Ammon's horn (tissue), 1 donor: ENCODE measurements around the gene RNF223.
"Not testable (repeated sequence)": the region's sequence is repeated elsewhere in the genome, so short reads cannot be mapped to it uniquely, and the experiment has no call there.

Source experiments
- DNase-seq: peaks from one replicate; pipeline ENCODE4 v3.0.0-alpha.2; 2016; ENCODE audit warnings: low spot score

Gene RNF223

DNA sequence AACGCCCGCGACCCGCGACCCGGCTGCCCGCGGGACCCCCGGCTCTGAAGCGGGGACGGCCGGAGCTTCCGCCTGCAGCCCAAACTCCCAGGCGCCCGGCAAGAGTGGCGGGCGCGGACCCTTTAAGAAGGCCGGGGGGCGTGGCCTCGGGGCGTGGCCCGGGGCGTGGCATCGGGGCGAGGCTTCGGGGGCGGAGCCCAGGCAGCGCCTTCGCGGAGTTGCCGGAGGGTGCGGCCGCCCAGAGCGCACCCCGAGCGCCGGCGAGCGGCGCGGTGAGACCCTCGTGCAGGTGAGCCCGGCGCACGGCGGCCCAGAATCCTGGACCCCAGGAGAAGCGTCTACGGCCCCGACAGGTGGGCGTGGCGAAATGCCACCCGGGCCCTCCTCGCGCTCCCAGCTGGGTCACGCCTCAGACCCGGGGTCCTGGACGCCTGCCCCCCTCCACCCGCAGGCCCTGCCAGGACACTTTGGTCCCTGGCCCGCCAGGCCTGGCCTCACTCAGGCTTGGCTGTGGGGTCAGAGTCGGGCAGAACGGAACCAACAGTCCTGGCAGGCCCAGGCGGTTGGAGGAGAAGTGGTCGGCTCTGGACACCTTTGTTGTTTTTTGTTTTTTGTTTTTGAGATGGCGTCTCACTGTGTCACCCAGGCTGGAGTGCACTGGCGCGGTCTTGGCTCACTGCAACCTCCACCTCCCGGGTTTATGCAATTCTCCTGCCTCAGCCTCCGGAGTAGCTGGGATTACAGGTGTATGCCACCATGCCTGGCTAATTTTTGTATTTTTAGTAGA lies 14.4 kb downstream of the RNF223 start:
- DNase-seq, result peak; percentile 71

DNA sequence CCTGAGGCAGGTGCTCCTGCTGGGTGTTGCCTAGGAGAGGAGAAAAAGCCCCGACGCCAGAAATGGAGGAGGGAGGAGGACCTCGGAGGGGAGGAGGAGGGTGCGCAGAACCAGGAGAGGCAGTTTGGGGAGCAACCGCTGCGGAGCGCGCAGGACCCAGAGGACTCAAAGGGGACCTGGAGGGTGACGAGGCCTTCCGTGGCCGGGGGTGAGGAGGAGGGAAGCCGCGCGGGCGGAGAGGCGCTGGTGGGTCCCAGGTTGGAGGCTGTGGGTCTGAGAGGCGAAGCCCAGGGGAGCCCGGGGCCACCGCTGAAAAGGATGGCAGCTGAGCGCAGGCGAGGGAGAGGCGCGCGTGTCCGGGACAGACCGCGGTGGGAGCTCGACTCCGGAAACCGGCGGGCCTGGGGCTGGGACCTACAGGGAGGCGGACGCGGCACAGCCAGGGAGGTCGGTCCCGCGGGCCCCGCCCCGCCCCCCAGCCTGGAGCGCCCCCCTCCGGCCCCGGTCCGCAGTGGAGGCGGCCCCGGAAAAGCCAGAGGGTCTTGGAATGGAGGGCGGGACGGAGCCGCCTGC lies 15.1 kb downstream of the RNF223 start:
- DNase-seq, result no peak

DNA sequence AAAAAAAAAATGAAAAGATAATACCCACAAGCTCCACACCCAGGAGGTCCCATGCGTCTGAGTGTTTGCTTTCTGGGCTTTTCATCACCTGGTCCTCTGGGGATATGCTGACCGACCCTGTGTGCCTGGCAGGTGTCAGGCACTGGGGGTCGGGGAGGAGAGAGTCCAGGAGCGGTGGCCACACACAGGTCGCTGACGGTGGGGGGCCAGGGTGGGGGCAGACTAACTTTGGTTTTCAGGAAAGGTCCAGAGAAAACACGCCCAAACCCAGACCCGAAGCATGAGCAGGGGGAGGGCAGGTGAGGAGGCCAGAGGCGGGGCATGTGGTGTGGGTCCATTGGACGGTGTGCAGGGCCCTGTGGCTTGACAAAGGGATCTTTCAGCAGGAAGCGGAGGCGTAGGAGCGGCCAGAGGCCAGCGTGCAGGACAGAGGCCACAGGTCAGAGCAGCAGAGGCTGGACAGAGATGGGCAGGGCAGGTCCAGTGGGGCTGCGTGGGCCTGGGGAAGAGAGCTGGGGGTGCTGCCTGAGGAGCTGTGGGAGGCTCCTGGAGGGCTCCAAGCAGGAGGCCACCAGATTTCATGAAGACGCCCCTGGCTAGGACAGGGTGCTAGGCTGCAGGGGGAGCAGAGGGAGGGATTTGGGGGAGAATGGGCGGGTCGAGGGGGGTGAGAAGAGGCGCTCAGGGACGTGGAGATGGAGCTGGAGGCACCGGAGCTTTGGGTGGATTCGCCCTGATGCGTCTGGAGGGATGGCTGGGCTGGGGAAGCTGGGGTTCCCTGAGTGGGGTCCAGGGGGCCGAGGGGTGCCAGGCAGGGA lies 15.8 kb downstream of the RNF223 start:
- DNase-seq, result no peak

DNA sequence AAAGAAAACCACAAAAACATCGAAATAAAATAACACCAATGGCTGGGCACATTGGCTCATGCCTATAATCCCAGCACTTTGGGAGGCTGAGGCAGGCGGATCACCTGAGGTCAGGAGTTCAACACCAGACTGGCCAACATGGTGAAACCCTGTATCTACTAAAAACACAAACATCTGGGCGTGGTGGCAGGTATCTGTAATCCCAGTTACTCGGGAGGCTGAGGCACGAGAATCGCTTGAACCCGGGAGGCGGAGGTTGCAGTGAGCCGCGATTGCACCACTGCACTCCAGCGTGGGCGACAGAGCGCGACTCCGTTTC lies 16.4 kb downstream of the RNF223 start:
- DNase-seq, result not testable (repeated sequence)

DNA sequence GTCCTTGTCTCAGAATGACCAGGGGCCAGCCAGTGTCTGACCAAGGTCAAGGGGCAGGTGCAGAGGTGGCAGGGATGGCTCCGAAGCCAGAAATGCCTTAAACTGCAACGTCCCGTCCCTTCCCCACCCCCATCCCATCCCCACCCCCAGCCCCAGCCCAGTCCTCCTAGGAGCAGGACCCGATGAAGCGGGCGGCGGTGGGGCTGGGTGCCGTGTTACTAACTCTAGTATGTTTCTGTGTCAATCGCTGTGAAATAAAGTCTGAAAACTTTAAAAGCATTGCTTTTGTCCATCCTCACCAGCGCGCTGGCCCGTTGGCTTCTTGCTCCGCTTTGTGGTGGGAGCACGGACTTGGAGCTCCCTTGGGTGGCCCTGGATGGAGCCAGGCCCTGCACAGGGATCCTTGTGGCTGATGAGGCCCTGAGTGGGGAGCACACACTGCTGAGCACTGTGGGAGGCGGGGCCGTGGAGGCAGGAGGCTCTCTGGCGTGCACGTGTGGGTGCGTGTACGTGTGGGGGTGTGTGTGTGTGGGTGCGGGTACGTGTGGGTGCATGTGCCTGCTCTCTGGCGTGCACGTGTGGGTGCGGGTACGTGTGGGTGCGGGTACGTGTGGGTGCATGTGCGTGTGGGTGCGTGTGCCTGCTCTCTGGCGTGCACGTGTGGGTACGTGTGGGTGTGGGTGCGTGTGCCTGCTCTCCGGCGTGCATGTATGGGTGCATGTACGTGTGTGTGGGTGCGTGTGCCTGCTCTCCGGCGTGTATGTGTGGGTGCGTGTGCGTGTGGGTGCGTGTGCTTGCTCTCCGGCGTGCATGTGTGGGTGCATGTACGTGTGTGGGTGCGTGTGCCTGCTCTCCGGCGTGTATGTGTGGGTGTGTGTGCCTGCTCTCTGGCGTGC lies 18.0 kb downstream of the RNF223 start:
- no peak for DNase-seq

DNA sequence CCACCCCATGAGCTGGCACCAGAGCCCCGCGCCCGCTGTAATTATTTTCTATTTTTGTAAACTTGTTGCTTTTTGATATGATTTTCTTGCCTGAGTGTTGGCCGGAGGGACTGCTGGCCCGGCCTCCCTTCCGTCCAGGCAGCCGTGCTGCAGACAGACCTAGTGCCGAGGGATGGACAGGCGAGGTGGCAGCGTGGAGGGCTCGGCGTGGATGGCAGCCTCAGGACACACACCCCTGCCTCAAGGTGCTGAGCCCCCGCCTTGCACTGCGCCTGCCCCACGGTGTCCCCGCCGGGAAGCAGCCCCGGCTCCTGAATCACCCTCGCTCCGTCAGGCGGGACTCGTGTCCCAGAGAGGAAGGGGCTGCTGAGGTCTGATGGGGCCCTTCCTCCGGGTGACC lies 19.1 kb downstream of the RNF223 start:
- no peak for DNase-seq

DNA sequence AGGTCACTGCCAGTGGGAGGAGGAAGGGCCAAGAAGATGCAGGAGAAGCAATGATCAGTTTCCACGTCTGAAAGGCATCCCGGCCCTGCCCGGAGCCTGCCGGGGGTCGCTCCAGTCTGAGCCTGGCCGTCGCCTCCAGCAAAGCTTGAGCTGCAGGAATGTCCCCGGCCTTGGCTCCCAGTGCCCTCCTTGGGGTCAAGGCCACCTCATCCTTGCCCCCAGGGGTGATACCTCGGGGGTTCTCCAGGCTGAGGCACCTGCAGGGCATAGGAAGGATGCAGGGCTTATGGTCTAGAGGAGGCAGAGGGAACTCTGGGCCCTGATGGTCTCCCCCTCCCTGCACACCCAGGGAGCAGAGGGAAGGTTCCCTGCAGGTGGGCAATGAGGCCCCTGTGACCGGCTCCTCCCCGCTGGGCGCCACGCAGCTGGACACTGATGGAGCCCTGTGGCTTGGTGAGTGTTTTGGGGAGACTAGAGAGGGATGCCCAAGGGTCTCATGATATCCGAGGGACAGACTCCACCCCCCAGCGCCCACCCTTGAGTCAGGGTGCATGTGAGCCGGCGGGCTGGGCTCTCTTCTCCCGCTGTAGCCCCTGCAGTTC lies 19.9 kb downstream of the RNF223 start:
- no peak for DNase-seq

DNA sequence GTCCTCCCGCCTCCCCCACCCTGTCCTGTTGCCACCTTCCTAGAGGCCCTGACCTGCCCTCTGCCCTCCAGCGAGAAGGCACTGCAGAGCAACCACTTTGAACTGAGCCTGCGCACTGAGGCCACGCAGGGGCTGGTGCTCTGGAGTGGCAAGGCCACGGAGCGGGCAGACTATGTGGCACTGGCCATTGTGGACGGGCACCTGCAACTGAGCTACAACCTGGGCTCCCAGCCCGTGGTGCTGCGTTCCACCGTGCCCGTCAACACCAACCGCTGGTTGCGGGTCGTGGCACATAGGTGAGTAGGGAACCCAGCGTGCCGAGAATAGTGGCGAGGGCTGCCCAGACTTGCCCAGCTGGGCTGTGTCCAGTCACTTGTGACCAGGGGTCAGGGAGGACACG lies 20.4 kb downstream of the RNF223 start:
- no peak for DNase-seq

DNA sequence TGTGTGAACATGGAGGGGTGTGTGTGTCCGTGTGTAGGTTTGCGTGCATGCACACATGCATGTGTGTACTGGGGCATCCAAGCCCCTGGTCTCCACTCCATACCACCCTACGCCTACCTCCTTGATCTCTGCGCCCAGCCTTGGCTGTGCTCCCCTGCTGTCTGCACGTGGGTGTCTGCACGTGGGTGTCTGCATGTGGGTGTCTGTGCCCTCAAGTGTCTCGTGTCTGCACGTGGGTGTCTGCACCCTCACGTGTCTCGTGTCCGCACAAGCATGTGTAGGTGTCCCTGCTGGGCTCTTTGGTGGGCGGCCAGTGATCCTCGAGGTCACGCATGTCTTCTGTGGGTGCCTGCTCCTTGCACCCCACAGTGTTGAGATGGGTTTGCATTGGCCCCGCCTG lies 21.1 kb downstream of the RNF223 start:
- DNase-seq, result no peak

DNA sequence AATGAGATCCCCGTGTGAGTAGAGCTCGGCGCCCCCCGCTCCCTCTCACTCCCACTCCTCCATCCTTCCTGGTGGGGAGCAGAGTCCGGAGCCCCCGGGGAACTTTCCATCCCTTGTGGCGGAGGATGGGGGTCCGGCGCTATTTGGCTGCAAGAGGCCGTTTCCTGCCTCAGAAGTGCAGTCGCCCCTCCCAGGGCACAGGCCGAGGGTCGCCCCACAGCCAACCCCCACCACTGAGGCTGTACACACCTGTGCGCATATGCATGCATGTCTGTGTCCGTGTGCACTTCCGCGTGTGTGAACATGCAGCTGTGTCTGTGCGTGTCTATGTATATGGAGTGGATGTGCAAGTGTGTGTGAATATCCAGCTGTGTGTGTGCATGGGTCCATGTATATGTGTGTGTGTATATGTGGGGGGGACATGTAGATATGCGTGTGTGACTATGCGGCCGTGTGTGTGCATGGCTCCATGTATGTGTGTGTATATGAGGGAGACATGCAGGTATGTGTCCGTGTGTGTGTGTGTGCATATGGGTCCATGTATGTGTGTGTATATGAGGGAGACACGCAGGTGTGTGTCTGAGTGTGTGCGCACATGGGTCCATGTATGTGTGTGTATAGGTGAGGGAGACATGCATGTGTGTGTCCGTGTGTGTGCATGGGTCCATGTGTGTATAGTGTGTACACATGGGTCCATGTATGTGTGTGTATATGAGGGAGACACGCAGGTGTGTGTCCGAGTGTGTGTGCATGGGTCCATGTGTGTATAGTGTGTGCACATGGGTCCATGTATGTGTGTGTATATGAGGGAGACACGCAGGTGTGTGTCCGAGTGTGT lies 21.9 kb downstream of the RNF223 start:
- DNase-seq, result no peak

DNA sequence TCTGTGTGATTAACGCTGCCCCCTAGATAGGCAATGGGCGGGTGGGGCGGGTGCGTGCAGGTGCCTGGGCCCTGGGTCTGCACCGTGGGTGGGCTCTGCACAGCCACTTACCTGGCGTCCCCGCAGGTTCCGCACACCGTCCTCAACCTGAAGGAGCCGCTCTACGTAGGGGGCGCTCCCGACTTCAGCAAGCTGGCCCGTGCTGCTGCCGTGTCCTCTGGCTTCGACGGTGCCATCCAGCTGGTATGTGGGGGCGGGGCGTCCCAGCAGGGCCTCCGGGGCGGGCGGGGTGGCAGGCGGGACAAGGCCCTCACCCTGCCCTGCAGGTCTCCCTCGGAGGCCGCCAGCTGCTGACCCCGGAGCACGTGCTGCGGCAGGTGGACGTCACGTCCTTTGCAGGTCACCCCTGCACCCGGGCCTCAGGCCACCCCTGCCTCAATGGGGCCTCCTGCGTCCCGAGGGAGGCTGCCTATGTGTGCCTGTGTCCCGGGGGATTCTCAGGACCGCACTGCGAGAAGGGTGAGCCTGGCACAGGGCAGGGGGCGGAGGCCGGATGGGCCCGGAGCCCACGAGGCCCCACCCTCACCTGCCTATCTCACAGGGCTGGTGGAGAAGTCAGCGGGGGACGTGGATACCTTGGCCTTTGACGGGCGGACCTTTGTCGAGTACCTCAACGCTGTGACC lies 22.8 kb downstream of the RNF223 start:
- no peak for DNase-seq

DNA sequence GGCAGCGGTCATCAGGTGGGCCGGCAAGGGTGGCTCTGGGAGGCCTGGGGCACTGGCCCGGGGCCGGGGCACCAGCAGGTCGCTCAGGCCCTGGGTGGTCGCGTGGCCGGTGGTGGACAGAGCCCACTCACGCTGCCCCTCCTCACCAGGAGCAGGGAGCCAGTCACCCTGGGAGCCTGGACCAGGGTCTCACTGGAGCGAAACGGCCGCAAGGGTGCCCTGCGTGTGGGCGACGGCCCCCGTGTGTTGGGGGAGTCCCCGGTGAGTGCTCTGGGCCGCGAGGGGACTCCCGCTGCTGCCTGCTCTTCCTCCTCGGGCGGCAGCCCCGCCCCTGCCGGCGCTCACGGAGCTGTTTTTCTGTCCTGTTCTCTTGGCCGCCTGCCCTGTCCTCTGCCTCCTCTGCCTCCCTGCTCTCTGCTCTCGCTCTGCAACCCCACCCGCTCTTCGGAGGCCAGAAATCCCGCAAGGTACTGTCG lies 23.5 kb downstream of the RNF223 start:
- DNase-seq, result no peak

DNA sequence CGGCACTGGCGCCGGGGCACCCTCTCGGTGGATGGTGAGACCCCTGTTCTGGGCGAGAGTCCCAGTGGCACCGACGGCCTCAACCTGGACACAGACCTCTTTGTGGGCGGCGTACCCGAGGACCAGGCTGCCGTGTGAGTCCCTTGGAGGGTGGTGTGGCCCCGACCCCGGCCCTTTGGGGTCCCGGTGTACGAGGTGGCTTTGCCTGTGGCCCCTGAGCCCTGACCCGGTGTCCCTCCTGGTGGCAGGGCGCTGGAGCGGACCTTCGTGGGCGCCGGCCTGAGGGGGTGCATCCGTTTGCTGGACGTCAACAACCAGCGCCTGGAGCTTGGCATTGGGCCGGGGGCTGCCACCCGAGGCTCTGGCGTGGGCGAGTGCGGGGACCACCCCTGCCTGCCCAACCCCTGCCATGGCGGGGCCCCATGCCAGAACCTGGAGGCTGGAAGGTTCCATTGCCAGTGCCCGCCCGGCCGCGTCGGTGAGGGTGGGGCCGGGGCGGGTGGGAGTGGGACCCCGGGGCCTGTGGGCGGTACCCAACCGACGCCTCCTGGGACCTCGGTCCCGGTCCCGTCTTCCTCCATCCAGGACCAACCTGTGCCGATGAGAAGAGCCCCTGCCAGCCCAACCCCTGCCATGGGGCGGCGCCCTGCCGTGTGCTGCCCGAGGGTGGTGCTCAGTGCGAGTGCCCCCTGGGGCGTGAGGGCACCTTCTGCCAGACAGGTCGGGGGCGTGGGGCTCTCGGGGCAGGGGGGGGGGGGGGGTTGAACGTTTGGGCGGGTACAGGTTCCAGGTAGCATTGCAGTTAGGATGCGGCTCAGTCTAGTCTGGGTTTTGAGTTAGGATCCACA lies 24.6 kb downstream of the RNF223 start:
- no peak for DNase-seq

DNA sequence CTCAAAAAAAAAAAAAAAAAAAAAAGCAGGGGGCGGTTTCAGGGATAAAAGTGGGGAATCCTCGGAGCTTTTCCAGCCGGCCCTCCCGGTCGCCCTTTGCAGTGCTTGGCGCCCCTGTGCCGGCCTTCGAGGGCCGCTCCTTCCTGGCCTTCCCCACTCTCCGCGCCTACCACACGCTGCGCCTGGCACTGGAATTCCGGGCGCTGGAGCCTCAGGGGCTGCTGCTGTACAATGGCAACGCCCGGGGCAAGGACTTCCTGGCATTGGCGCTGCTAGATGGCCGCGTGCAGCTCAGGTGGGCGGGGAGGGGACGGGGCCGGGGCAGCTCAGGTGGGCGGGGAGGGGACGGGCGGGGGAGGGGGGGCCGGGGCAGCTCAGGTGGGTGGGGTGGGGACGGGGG lies 25.3 kb downstream of the RNF223 start:
- no peak for DNase-seq

DNA sequence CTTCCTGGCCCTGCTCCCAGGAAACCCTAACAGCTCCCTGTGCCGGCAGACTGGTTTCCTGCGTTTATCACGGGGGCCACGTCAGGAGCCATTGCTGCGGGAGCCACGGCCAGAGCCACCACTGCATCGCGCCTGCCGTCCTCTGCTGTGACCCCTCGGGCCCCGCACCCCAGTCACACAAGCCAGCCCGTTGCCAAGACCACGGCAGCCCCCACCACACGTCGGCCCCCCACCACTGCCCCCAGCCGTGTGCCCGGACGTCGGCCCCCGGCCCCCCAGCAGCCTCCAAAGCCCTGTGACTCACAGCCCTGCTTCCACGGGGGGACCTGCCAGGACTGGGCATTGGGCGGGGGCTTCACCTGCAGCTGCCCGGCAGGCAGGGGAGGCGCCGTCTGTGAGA lies 26.1 kb downstream of the RNF223 start:
- DNase-seq, result no peak

DNA sequence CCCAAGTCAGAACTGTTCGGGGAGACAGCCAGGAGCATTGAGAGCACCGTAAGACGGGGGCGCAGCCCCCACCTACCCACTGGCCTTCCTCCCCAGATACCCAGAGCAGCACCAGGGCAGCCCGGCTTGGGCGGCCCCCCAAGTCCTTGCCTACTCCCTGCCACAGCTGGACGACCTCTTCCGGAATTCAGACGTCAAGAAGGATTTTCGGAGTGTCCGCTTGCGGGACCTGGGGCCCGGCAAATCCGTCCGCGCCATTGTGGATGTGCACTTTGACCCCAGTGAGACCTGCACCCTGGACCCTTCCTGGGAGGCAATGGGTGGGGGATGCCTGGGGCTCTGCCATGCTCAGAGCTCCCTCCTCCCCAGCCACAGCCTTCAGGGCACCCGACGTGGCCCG lies 26.7 kb downstream of the RNF223 start:
- no peak for DNase-seq

DNA sequence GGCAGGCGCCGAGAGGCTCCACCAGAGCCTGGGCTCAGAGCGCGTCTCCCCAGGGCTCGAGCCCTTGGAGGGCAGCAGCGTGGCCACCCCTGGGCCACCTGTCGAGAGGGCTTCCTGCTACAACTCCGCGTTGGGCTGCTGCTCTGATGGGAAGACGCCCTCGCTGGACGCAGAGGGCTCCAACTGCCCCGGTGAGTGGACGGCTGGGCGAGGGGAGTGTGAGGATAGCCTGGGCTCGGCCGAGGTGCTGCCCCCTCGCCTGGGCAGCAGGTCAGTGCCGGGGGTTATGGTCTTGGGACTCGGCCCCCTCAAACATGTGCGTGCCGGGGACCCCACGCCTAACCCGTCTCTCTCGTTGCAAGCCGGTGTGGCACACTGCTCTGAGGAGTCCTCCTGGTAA lies 27.3 kb downstream of the RNF223 start:
- no peak for DNase-seq

DNA sequence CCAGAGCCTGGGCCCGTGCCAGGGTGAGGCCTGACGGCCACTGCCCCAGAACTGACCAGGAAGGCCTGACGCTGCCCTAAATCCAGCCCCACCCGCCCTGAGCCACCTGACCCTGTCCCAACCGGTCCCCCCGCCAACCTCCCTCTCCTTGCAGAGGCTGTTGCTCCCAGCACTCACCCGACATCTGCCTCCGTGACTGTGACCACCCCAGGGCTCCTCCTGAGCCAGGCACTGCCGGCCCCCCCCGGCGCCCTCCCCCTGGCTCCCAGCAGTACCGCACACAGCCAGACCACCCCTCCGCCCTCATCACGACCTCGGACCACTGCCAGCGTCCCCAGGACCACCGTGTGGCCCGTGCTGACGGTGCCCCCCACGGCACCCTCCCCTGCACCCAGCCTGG lies 27.9 kb downstream of the RNF223 start:
- DNase-seq, result no peak

DNA sequence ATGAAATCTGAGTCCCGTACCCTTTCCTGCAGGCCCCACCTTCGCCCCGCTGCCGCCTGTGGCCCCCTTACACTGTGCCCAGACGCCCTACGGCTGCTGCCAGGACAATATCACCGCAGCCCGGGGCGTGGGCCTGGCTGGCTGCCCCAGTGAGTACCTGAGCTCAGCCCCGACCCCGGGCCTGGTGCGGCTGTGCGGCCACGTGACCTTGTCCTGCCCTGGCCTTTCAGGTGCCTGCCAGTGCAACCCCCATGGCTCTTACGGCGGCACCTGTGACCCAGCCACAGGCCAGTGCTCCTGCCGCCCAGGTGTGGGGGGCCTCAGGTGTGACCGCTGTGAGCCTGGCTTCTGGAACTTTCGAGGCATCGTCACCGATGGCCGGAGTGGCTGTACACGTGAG lies 29.0 kb downstream of the RNF223 start:
- no peak for DNase-seq
